Hematopoietic multipotent progenitor cell treated with erythropoietin and hydrocortisone succinate and interleukin-3 and kit ligand, for 4 days (in vitro differentiated cells): Measurements from ENCODE around the gene U2SURP.
"Not testable (repeated sequence)": the region's sequence is repeated elsewhere in the genome, so short reads cannot be mapped to it uniquely, and the experiment has no call there.

ENCODE experiments used
- DNase-seq: peaks from one replicate; pipeline ENCODE4 v3.0.0-alpha.2; 2015

U2SURP gene

GRCh38 chr3:142976621-142977398, 24.6 kb upstream of the U2SURP start:
- DNase-seq, result peak; percentile 93

GRCh38 chr3:142977399-142977728, 24.0 kb upstream of the U2SURP start:
- peak; percentile 45 for DNase-seq

DNA sequence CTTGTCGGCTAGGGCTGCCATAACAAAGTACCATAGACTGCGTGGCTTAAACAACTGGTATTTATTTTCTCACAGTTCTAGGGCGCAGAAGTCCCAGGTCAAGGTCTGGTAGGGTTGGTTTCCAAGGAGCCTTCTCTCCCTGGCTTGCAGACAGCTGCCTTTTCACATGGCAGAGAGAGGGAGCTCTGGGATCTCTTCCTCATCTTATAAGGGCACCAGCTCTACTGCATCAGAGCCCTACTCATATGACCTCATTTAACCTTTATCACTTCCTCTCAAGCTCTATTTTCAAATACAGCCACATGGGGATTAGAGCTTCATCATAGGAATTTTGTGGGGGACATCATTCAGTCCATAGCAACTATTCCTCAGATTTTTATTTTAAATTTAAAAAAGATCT, 20.3 kb upstream of the U2SURP start:
- peak; percentile 29 for DNase-seq

DNA sequence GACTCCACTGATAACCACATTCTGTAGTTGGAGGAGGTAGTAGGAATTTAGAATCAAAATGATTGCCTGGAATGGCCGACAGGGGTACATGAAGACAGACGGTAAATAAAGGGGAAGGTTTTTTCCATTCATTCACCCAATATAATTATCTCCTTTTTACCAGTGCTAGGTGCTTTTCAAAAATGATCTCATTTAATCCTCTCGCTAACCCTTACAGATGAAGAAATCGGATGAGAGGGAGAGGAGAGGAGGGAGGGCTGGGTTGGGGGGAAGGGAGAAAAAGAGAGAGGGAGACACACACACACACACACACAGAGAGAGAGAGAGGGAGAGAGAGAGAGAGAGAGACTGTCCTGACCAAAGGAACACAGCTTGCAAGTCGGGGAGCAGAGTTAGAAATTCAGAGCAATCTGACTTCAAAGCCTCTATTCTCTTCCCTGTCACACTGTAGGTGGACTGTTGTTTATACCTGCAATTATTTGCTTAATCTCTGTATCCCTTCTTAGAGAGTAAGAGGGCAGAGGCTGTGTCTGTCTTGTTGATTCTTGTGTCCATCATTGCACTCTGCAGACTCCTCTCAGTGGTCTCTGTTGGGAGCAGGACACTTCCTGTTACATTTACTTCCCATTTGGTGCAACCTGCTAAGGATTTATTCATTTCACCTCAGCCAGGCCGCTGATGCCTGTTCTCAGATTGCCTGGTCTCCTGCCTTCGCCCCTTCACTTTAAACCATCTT, 19.2 kb upstream of the U2SURP start:
- DNase-seq, result no peak

GRCh38 chr3:142983318-142983717, 18.1 kb upstream of the U2SURP start:
- DNase-seq, result no peak

- DNase-seq, result no peak
These were observed 17.1 kb upstream of the U2SURP start for GRCh38 chr3:142984255-142984654.

- DNase-seq, result peak; percentile 82
These were observed 14.2 kb upstream of the U2SURP start for GRCh38 chr3:142987080-142987700.

DNA sequence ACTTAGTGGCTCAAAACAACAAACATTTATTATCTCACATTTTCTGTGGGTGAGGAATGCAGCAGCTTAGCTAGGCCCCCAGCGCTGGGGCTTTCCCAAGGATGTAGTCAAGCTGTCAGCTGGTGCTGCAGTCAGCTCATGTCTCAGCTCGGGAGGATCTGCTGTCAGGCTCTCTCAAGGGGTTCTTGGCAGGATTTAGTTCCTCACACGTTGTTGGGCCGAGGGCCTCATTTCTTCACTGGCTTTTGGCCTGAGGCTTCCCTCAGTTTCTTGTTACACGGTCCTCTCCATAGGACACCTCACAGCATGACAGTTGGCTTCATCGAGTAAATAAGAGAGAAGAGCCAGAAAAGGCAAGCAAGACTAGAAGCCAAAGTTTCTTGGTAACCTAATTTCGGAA, 13.7 kb upstream of the U2SURP start:
- no peak for DNase-seq

DNA sequence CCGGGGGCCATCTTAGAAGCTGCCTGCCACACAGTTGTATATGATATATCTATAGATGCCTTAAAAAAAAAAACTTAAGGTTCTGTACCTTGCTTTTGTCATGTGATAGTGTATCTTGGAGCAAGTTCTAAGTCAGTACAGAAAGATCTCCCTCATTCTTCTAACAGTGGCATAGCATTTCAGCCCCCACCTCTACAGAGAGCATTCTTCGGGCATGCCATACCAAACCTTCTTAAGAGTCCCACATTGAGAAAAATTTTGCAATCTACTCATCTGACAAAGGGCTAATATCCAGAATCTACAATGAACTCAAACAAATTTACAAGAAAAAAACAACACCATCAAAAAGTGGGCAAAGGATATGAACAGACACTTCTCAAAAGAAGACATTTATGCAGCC, 13.1 kb upstream of the U2SURP start:
- not testable (repeated sequence) for DNase-seq

DNA sequence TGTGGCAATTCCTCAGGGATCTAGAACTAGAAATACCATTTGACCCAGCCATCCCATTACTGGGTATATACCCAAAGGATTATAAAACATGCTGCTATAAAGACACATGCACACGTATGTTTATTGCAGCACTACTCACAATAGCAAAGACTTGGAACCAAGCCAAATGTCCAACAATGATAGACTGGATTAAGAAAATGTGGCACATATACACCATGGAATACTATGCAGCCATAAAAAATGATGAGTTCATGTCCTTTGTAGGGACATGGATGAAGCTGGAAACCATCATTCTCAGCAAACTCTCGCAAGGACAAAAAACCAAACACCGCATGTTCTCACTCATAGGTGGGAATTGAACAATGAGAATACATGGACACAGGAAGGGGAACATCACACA, 12.5 kb upstream of the U2SURP start:
- DNase-seq, result not testable (repeated sequence)

DNA sequence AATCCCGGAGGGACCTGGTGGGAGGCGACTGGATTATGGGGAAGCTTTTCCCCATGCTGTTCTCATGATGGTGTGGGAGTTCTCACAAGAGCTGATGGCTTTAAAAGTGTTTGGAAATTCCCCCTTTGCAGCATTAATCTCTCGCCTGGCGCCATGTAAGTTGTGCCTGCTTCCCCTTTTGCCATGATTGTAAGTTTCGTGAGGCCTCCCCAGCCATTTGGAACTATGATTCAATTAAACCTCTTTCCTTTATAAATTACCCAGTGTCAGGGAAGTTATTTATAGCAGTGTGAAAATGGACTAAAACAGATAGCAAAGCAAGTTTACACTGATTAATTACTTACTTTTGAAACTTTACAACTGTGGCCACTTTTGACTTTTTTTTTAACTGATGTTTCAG, 10.6 kb upstream of the U2SURP start:
- no peak for DNase-seq

DNA sequence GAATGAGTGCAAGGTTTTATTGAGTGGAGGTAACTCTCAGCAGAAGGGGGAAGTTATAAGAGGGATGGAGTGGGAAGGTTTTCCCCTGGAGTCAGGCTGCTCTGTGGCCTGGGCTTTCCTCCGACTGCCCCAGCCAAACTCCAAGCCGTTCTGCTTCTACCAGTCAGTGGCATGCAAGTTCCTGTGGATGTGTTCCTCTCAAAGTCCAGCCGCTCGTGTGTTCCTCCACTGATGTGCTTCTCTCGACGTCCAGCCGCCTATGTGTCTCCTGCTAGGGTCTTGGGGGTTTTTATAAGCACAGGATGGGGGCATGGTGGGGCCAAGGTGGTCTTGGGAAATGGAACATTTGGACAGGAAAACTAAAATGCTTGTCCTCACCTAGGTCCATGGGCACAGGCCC, 9.0 kb upstream of the U2SURP start:
- no peak for DNase-seq

- peak; percentile 88 for DNase-seq
These were observed 7.4 kb upstream of the U2SURP start for GRCh38 chr3:142993958-142994442.

DNA sequence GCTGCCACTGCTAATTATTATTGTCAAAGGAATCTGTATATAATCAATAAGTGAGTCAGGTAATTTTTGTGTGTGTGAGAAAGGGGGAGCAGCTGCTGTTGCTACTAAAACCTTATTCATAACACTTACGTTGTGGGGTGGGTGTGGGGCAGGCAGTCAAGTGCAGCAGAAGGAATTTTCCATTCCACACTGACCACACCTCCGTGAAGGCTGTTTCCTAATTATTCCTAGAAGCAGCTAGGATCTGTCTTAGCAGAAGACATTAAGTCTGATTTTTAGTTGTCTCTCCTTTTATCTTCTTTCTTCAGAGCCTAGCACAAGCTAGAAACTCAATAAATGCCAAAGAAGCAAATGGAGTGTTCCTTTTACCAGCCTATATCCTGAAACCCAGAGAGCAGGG, 4.0 kb upstream of the U2SURP start:
- no peak for DNase-seq

- no peak for DNase-seq
These were observed 2.9 kb upstream of the U2SURP start for GRCh38 chr3:142998439-142998838.

- DNase-seq, result peak; percentile 43
These were observed 1.5 kb upstream of the U2SURP start for GRCh38 chr3:142999881-143000280.

- DNase-seq, result no peak
These were observed 842 bp upstream of the U2SURP start for GRCh38 chr3:143000528-143000927.

- no peak for DNase-seq
These were observed 369 bp upstream of the U2SURP start for GRCh38 chr3:143001034-143001368.

- peak; percentile 71 for DNase-seq
These were observed 828 bp downstream of the U2SURP start for GRCh38 chr3:143002083-143002712.

DNA sequence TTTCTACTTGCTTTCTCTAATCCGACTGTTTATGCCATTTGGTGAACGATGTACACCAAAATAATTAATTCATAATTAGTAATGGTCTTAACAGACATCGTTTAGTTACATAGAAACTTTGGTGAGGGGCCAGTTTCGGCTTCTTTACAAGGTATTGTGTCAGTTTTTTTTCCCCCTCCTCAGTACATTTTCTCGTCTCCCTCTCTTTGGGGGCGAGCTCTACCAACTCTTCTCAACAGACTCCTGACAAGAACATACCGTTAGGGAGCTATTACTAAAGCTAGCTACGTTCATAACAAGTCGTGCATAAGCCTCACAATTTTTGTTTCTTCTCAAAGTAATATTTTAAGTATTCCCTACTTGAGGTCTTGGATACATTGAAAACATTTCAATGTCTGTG, 1.4 kb downstream of the U2SURP start:
- peak; percentile 32 for DNase-seq

- no peak for DNase-seq
These were observed 3.5 kb downstream of the U2SURP start for GRCh38 chr3:143004823-143005222.

DNA sequence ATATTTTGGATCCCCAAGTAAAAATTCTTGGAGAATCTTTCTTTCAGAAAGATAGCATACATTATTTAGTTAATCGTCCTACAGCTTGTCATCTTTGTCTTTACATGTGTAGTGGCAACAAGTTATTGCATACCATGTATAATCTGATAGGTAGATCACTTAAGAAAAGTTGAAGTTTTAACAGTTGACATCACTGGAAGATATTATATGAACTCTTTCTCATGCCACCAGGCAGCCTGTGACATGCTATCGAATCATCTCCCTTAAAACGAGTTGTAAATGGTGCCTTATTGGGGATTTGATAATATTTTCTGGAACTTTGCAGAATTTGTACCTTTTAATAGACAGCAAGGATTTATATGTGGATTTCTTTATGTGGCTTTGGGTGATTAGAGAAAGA, 8.7 kb downstream of the U2SURP start:
- DNase-seq, result no peak

DNA sequence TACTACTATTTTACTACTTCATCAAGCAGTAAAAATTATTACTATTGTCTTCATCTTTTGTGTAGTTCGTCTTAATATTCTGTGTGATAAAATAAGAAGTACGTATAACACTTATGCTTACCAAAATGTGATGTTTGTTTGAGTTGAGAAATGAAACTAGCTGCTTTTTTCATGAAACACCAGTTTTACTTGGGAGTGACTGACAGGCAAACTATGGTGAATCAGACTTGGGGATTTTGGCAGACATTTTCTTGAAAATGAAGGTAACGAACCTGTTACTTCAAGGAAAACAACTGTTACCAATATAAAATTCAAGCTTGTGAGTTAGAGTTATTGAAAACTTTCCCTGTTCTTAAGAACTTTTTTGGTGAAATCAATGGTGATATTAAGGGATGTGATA, 10.3 kb downstream of the U2SURP start:
- DNase-seq, result no peak

DNA sequence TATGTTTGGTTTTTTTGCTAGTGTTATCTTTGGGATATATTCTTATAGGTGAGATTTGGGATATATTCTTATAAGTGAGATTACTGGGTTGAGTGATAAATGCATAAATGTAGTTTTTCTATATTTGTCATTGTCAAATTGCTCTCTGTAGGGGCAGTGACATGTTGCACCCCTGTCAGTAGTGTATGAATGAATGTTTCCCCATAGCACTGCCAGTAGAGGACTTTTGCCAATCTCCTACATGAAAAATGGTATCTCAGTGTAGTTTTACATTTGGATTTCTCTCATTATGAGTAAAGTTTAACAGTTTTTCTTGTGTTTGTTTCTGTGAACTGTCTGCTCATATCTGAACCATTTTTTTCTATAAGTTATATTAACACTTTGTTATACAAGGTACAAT, 13.6 kb downstream of the U2SURP start:
- DNase-seq, result no peak
